ENCODE results near the gene NDFIP1.

Gene NDFIP1, protein sequence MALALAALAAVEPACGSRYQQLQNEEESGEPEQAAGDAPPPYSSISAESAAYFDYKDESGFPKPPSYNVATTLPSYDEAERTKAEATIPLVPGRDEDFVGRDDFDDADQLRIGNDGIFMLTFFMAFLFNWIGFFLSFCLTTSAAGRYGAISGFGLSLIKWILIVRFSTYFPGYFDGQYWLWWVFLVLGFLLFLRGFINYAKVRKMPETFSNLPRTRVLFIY

DNA sequence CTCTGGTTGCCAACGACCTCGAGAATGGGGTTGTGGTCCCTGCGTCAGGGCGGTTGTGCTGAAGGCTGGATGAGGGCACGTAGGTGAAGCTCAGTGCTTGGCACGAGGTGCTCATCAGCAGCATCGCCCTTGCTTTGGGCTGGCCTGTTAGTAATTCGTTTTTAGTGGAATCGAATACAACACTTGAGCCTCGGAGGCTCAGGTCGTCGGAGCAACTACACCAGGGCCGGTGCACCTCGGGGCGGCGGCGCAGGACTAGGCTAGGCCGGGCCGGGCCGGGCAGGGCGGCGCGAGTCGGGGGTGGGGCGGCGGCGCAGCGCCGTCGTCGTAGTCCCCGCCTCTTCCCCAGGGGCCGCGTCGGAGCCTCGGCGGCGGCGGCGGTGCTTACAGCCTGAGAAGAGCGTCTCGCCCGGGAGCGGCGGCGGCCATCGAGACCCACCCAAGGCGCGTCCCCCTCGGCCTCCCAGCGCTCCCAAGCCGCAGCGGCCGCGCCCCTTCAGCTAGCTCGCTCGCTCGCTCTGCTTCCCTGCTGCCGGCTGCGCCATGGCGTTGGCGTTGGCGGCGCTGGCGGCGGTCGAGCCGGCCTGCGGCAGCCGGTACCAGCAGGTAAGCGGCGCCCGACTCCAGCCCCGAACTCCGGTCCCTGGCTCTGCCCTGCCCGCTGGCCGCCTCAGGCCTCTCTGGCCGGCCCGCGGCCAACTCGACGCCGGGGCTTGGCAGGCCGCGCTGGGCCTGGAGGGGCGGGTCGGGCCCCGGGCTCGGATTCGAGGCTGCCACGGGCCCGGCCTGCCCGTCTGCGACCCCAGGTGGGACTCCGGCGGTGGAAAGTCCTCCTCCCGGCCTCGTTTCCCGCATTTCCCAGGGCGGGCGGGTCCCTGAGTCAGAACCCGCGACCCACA lies at the start of gene NDFIP1:
TSS of gene NDFIP1 (plus strand) at position 348 of the 899 bp plus-strand sequence. CDS start at position 544, 196 bp downstream.
- peak; percentile 92 for DNase-seq

DNA sequence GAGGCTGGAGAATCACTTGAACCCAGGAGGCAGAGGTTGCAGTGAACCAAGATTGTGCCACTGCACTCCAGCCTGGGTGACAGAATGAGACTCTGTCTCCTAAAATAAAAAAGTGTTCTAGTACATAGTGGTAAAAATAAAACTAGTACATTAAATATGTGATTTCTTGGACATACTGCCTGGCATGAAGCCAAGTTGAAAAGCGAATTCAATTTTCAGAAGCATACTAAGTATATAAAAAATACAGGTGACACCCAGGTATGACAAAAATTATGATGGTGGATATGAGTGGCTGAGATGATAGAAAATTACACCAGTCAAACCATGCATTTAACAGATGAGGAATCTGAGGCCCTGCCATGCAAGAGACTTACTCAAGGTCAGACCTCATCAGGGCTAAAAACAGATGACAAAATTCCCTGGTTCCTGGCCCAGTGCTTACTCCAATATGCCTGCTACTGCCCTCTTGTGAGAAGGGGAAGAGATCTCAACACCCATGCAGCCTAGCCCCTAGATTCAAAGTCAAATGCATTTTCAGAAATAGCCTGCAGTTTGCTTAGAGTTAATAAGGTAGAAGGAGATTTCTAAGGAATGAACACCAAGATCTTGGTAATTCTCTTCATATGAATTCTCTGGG lies 49.2 kb upstream of the NDFIP1 start:
- DNase-seq: no peak

DNA sequence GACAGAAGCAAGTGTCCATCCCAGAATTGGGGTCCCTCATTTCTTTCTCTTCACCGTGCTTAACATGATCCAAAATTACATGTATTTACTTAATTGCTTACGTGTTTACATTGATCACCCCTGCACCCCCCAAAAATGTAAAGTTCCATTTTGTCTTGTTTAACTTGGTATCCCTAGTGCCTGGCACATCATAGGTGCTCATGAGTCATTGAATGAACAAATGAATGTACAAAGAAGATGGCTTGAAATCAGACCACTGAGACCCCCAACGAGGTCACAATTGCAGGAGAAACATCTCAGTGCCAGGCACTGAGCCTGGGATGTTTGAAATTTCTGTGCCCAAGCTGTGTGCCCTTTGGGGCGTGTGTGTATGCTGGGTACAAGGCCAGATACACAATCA lies 45.2 kb upstream of the NDFIP1 start:
- no peak for DNase-seq

DNA sequence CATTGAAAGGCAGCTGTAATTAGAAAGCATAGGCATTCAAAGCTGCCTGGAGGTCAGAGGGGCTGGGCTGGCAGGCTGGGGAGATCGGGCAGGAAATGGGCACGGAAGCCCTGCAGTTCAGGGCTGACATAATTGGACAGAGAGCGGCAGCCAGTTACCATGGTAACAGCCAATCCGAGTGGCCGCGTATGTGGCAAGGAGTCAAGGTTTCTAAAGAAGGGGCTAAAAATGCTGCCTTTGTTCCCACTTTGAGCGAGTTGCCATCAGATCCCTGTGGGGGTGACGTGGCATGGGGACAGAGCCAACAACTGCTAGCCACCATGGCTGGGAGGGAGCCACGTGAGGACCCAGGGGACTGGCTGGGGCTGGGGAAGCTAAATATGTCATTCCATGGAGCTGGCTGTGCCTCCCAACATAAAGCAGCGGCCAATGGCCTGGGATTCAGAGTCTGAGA lies 44.7 kb upstream of the NDFIP1 start:
- DNase-seq: peak; percentile 73

DNA sequence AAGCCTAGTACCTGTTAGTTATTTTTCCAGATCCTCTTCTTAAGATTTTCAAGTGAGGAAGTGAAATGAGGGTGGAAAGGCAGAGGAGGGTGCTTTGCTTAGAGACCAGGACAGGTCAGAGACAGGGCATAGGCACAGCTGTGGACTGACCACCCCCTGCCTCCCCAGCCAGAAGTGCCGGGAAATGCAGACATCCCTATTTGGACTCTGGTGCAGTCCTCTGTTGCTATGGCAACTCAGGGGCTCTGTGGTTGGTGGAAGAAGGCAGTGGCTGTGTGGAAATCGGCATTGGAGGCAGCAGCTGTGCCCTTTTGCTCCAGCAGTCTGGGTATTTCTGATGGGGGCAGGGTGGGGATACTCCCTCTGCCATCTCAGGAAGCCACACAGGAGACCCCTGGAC lies 43.3 kb upstream of the NDFIP1 start:
- DNase-seq: no peak

DNA sequence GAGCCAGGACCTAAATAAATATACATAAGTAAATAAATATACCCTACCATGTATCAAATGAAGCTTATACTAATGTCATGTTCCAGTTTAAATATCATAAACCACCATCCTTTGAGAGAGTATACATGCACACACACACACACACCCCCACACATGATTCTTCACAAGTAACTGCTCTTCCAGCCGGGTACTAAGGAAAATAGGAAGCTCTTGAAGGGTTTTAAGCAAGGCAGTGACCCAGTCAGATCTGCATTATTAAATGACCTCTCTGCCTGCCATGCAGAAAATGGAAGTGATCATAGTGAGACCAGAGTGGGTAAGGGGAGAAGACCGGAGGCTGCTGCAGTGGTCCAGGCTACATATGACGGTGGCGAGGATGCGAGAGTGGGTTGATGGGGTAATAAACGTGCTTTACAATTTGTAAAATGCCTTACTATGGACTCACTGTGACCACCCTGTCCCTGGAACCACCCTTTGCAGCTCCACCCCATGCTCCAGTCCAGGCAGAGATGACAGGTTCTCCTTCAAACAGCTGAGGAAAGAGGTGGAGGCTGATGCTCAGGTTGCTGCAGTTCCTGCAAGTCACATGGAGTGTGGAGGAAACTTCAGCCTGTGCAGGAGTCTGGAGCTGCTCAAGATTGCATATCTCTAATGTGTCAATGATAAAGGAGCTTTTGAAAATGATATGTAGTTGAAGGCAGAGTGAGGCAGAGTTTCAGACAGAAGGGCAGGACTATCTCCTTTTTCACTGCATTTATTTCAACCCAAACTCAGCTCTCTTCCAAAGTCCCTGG lies 38.8 kb upstream of the NDFIP1 start:
- no peak for DNase-seq

DNA sequence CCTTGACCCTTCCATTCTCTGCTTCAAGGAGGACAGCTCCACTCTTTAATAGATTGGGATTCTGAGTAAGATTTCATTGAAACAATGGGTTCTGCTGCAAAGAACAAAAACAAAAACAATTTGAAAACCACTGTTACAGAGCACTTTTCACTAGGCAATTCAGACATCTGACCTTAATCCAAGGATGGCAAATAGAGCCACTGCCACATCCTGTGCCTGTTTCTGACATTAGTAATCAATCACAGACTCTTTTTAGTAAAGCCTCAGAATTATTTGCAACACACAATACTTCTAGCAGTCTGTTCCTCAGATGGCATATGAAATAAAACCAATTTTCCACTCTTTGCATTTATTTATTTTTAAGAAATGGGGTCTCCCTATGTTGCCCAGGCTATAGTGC lies 37.8 kb upstream of the NDFIP1 start:
- no peak for DNase-seq

DNA sequence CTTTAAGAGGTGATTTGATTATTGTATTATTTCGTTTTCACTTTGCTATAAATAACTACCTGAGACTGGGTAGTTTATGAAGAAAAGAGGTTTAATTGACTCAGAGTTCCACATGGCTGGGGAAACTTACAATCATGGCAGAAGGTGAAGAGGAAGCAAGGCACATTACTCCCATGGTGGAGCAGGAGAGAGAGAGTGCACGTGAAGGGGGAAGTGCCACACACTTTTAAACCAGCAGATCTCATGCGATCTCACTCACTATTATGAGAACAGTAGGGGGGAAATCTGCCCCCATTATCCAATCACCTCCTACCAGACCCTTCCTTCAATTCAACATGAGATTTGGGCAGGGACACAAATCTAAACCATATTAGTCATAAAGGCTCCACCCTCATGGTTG lies 36.1 kb upstream of the NDFIP1 start:
- DNase-seq: no peak

DNA sequence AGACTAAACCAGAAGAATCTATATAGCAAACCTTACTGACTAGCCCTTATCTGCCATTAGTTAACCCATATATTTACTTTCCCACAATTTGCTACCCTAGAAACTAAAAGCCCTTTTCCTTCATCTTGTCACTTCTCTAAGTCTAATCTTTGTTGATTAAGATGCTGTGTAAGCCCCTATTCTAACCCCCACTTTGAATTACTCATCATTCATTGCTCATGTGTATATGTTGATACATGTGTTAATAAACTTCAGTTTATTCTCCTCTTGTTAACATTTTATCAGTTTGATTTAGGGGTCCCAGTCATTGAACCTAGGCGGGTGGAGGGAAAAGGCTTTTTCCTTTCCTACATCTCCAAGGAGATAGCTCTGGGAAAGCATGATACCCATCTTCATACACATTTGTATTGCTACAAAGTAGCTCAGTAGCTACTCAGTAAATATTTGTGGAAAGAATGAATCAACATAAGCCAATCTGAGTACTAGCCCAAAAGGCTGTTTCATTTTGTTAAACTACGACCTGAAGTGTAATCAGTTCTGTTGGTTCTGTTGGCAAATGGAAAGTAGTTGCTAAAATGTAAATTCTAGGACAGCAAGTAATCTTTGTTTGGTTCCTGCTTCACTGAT lies 35.1 kb upstream of the NDFIP1 start:
- DNase-seq: no peak

DNA sequence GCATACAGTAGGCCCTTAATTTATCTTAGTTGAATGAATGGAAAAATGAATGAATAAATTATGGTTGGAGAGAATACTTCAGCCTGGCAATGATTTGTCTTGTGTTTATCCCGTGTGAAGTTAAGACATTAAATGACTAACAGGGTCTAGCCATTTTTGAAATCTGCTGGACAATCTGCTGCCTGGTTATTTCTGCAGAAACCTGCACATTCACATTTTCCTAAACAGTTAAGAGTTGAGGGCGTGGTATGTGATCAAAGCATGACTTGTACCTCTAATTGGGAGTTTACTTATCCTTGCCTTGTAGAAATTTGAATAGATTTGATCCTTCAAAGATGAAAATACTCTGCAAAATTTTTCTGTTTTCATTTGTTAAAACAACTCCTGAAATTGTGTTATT lies 34.6 kb upstream of the NDFIP1 start:
- no peak for DNase-seq

DNA sequence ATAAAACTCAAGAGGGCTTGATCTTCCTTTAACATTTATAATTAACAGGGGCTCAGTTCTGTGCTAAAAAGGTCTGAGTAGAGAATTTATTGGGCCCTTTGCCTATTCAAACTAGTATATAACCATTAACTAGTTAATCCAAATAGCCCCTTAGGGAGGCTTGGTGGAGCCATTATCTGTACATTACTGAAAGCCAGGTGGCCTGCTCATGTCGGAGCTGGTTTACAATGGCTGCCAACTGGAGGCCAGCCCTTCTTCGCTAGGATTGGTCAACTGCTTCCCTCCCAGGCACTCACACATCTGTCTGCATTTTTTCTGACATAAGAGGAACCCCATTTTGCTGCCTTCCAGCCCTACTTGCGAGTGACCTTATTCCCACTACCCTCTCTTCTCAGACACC lies 30.4 kb upstream of the NDFIP1 start:
- no peak for DNase-seq

DNA sequence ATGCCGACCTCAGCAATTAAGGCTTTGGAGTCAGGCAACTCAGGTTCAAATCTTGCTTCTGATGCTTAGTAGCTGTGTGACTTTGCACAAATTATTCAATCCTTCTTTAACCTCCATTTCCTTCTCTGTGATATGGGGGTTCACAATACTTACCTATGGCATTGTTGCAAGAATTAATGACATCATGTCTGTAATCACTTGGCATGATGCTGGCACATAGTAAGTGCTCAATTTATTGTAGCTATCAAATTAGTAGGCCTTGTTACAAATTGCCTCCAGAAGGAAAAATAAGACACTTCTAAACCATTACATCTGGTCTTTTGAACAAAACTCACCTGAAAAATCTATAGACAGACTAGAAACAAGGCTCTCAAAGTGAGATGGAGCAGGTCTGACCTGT lies 29.9 kb upstream of the NDFIP1 start:
- no peak for DNase-seq

DNA sequence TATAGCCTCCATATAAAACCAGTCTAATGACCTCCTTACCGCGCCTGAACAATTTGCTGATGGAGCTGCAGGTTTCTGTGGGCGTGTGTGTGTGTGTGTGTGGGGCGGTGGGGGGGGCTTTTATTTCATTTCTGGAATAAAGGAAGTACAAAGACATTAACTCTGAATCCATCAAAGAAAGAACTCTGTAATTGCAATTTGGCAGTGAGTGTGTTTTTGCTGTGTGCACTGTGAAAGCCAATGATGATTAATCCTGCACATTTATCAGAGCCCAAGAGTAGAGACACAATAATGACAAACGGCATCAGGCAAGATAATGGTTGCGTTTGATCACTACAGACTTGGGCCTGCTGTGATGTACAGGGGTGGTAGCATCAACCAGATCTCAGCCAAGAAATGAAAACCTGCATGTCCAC lies 29.3 kb upstream of the NDFIP1 start:
- DNase-seq: no peak

DNA sequence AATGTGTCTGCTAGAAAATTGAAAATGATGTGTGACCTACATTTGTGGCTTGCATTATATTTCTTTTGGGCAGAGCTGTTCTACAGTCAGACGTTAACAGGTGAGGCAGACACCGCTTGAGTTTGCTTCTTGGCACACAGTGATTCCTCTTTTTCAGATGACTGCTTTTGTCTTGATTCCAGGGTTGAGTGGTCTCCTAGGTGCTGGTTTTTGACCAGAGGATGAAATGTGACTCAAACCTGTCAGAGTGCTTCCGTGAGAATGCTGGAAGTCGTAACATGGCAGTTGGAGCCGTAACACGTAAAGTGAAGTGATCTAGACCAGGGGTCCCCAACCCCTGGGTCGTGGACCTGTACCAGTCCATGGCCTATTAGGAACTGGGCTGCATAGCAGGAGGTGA lies 28.3 kb upstream of the NDFIP1 start:
- DNase-seq: no peak

DNA sequence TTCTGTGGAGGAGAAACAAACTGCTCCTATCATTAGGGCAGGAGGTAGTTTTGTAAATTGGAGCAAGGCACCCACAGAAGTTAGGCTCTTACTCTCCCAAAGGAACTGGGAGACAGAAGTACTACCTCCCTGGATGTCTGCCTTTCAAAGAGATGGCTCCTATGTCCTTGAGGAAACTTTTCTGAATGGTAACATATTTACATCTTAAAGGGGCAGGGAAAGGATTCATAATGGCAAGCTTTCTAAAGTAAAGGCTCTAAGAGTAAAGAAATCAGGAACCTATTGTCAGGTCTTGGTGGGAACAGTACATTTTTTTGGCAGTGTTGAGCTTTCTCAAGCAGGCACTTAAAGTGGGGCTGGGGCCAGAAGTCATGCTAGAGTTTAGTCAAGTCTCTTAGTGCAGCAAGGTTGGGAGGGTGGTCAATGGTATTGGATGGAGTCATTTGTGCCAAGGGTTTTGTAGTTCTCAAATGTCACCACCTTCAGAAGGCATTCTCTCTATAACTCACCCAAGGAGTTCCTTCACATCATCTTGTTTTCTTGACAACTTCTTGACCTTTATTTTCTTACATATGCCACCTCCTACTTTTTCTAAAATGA lies 26.3 kb upstream of the NDFIP1 start:
- DNase-seq: no peak

DNA sequence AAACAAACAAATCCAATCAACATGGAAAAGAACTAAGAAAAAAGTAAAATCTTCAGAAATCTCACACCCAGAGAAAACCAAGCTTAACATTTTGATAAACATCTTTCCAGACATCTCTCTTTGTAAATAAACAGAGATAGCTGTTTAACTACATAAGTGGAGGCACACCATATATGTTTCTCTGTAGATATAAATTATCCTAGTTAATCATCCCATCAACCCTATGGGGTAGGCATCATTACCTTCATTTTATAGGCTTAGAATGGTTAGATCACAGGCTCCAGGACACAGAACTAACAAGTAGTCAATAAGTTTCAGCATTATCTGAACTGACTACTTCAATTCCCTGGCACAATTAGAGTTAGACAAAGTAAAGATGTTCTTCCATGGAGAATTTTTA lies 22.4 kb upstream of the NDFIP1 start:
- no peak for DNase-seq

DNA sequence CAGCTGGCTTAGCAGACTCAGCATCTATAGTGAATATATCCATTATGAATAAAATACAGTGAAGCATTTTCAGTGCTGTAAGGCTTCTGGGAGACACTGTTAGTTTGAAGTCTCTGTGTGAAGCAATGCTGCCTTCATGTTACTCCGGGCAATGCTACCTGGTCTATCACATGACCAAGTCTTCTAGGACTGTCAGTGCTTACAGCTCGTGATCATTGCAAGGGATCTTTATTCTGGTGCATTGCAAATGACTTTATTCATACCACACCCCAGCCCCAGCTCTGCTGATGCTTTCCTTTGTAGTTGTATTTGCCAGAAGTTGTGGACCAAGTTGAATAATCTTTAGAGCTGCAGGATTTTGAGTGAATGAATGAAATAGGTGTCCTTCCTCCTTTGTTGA lies 21.9 kb upstream of the NDFIP1 start:
- DNase-seq: no peak

DNA sequence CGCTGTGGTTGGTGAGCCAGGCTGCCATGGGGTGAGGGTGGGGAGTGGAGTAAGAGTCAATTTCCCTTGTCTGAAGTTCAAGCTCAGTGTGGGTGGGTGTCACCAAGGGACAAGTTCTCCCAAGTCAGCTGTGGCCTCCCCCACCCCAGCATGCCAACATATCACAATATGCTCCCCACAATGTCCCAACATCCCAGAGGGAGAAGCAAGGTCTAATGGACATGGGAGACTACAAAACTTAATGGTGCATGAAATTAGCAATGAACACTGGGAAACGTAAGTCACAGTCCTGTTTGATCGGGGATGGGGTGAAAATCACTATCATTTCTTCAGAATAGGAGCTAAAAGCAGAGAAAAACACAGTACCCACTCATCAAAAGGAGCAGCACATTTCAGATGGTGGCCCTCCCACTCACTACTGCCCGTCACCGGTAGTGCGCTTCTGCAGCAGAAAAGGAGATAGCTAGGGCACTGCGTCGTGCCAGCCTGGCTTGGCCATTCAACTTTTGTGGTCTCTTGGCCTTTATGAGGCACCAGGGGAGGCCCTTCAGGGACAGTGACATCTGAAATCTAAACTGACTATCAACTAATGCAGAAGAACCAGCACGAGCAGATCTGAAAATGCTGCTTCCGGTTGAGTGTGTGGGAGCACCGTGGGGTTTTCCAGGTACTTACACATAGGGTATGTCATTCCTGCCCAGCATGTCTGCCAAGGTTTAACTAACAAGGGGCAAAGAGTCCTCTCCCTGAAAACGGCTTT lies 20.5 kb upstream of the NDFIP1 start:
- no peak for DNase-seq

DNA sequence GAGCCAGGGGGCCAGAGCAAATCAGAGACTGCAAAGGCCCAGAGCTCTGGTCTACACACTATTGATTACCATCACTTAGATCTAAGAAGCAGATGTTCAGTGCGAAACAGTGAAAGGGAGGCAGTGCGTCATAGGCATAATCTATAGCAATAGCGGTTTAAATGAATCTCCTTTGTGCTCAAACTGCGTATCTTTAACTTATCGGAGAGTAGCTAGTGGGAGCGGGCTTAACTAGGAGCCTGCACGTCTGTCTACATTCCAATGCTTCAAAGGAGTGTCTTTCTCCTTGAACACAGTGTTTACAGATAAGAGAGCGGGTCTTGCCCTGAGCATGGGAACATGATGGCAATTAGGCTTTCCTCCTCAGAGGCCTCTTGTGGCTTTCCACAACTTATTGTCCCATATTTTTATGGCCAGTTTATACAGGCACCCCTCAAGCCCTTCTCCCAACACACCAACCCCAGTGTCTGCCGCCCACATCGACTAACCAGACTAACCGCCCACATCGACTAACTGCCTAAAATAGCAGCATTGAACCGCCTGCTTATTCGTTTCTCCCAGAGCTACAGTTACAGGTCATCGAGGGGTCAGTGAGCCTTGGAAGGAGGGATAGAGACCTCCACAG lies 19.6 kb upstream of the NDFIP1 start:
- peak; percentile 66 for DNase-seq

DNA sequence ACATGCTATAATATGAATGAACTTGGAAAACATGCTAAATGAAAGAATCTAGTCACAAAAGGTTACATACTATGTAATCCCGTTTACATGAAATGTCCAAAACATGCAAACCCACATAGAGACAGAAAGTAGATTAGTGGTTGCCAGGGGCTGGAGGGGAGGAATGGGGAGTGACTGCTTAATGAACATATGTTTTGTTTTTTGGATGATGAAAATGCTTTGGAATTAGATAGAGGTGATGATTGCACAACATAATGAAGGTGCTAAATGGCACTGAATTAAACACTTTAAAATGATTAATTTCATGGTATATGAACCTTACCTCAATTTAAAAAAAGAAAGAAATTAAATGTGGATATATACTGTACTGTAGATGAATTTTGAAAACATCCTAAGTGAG lies 17.6 kb upstream of the NDFIP1 start:
- DNase-seq: no peak

DNA sequence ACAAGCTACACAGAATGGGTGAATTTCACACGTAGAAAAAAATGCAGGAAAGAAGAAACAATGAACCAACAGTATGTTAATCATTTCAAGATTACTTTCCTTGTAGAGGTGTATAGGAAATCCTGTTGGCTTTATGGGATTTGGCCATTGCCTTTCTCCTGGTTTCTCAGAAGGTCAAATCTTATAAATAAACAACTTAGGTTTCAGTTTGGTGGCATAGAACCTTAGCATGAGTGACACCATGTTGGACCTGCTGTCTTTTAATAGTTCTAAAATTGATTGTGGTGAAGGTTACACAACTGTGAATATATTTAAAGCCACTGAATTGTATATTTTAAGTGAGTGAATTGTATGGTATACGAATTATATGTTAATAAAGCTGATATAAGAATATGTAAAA lies 16.7 kb upstream of the NDFIP1 start:
- DNase-seq: no peak
